Measurements from ENCODE around the gene ZNF175.
A peak's percentile ranks its signal among the peaks of the same experiment; 100 is the strongest.

Gene ZNF175

DNA sequence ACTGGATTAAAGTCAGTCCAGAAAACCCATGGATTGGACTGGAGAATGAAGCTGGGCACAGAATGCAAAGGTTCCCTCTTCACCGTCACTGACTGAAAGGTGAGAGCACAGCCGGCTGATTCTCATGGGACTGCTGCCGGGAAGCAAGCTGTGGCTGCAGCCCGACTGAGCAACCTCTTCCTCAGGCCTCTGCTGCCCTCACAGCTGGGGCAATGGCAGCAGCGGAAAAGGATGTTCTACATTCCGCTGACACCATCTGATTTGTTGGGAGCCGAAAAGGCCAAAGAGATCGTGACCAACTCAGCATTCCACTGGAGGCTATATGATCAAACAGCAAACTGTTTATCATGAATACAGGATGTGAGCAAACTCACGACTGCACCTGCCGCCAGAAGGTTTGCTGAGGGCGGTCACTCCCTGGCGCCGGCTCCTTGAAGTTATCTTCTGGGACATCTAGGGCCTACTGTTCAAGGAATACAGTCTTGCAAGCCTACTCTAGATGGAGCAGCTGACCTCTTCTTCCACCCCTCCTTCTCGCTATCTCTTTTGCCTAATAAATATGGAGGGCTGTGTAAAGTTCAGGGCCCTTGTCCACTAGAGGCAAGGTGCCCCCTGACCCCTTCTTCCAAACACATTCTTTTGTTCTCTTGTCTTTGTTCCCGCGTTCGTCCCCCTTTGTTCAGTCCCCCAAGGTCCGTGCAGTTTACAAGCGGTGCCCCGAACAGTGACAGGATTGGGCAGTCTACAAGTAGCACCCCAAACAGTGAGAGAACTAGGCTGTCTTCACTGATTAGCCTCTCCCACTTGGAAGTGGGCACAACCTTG is 20.0 kb upstream of the ZNF175 start:
- DNase-seq (ENCODE audit: low spot score): no peak

DNA sequence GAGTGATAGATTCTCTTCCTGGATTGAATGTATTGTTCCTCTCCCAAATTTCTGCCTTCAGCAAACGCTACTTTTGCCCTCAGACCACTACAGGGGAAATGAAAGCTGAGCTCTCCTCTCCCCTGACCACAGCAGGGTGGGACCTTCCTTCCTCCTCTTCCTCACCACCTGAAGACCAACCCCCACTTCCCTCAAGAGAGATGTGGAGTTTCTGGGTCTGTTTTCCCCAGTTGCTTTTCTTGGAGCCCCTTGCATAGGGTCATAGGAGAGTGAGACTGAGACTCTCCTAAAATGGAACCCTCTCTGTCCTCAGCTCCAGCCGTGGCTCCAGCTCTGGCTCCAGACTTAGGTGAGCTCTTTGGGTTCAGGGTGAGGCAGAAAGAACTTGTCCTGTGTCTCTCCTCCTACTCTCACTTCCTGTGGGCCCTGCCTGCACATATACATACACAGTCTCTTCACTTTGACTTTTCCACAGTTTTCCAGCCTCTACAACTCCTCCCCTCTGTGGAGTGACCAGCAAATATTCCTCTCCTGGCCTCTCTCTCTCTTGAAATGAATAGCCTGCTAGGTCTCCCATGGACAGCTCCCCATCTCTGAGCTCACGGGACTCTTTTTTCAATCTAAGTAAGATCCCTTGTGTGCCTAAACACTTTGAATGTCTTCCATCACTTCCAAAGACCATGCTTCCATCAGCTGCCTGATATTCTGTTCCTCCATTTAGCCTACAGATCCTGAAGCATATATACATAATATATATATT is 19.2 kb upstream of the ZNF175 start:
- no peak for DNase-seq (ENCODE audit: low spot score)

DNA sequence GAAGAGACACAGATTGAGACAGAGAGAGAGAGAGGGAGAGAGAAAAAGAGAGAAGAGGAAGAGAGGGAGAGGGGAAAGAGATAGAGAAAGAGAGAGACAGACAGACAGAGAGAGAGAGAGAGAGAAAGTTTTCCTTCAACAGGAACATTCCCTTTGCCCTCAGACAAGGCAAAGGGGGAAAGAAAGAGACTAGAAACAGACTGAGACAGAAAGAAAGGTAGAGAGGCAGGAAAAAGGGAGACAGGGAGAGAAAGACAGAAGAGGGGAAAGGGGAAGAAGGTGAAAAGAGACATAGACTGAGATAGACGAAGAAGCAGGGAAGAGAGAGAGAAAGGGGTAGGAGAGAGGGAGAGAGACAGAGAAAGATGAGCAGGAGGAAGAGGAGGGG is 18.5 kb upstream of the ZNF175 start:
- no peak for DNase-seq (ENCODE audit: low spot score)

DNA sequence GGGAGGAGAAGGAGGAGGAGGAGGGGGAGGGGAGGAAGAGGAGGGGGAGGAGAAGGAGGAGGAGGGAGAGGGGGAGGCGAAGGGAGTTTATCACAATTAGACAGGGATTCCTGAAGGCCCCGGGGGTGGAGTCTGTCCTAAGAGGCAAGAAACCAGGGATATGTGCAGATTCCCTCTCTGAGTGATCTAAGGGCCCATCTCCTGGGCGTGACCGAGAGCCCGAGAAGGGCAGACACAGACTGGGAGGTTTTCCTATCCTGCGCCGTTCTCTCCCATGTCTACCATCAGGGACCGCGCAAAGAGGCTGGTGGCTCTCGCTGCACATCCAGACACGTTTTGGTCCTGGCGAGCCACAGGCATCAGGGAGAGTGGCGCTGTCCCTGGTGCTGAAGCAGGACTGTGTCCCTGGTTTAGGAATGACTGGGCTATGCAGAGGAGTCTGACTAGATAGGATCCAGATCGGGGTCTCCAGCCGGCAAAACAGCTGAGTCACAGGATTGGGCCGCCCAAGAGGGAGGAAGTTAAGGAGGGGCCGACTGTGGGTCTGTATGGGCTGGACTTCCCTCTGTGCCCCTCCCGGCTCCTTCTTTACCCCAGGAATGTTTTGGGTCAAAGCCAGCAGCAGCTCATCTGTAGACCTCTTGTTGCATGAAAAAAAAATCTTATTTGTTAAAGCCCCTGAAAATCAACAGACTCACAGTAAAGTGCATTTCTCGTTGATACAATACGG is 17.9 kb upstream of the ZNF175 start:
- peak; percentile 43 for DNase-seq (ENCODE audit: low spot score)

DNA sequence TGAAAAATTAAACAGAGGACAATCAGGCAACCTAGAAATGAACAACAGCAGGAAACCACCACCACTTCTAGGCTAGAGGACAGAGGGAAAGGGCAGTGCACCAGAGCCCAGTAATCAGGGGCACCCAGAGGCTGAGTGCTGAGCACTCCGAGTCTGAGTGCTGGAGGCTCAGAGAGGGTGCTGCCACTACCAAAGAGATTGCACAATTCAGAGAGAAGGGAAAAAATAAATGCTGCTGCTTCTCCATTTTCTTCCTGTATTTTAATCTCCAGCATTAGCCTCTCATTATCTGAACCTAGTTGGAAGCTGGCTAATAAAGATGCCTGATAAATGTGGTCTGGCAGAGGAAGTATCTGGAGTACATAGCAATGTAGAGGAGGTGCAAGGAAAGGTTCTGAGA is 11.8 kb upstream of the ZNF175 start:
- no peak for DNase-seq (ENCODE audit: low spot score)

DNA sequence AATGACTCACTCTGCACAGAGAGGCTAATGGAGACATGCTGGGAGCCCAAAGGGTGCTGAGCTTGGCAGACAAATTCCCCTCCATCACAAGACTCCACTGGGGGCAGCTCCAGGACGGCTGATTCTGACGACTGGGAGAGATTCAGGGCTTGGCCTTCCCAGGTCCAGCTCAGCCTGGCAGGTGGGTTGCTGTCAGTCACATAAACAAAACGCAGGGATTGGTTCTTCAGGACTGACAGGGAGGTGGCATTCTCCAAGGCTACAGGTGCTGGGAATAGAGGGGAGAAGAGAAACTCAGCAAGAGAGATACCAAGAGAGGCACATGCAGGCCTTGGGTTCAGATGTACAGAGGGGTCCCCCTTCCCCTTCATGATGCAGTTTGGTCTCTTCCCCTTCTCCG is 10.7 kb upstream of the ZNF175 start:
- no peak for DNase-seq (ENCODE audit: low spot score)

DNA sequence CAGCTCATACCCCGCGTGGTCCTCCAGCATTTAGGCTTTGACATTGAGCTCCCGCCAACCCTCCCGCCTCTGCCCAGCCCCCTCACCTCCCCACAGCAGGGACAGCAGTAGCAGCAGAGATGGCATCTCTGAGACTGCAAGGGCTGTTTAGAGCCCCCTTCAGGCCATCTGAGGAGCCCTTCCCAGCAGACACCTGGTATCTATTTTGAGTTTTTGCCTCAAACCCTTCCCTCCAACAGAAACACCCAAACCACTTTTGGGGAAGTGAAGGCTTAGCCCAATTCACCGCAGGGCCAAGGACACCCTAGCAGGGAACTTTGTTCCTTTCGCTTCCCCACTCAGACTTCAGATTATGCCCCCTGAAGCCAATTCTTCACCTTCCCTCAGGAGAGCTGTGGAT is 6.3 kb upstream of the ZNF175 start:
- no peak for DNase-seq (ENCODE audit: low spot score)

DNA sequence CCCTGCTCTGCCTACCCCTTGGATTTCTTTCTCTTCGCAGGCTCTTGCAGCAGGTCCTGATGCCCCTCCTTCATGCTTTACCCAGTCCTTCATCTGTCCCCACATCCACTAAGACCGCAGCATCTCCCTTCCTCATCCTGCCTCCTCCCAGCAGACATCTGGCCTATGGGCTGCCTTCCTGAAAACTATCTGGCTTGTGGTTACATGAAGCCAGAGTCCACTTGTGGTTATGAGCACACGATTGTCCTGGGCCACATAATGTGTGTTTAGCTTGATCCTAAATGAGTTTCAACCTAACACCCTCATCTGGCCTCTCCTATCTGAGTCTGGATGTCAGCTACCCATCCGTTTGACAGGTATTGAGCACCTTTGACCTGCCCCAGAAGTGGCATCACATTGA is 5.5 kb upstream of the ZNF175 start:
- no peak for DNase-seq (ENCODE audit: low spot score)

DNA sequence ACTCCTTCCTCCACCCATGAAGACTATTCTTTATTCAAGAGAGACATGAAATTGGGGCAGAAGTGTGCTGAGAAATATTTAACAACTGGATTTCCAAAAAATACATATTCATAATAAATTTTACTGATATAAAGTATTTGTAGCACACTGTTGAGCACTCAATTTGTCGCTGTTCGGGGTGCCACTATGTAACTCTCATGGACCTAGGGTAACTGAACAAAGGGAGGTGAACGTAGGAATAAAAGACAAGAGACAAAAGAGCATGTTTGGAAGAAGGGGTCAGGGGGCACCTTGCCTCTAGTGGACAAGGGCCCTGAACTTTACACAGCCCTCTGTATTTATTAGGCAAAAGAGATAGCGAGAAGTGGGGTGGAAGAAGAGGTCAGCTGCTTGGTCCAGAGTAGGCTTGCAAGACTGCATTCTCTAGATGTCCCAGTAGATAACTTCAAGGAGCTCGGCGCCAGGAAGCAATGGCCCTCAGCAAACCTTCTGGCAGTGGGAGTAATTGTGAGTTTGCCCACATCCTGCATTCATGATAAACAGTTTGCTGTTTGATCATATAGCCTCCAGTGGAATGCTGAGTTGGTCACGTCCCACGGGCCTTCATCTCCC is 4.5 kb upstream of the ZNF175 start:
- no peak for DNase-seq (ENCODE audit: low spot score)

DNA sequence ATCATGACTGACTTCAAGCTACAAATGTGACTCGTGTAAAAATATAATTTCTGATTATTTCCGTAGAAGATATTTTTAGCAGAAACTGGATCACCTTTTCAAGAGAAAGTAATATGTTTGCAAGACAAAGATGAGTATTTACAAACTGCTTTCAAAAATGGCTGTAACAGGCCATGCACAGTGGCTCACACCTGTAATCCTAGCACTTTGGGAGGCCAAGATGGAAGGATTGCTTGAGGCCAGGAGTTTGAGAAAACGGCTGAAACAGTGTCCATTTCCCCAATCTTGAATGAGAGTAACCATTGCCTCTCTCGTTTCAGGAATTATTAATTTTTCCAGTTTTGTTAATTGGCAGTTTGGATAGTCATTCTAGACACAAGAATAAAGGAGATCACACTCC is 3.5 kb upstream of the ZNF175 start:
- DNase-seq (ENCODE audit: low spot score): no peak

DNA sequence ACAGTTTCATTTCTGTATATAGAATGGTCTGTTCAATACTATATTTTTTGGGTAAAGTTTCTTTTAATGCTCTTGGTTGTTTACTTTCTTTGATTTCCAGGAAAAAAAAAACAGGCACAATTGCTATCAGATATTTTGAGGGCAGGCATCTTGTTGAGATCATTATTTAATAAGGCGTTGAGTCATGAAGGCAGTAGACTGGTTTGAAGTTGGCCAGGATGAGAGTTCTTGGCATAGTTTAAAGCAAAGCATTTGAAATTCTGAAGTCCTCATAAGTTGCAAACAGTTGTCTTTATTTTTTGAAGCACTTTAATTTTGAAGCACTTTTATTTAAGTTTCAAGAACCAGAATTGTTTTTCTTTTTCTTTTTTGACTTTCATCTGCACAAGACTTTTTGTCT is 2.6 kb upstream of the ZNF175 start:
- DNase-seq (ENCODE audit: low spot score): no peak

DNA sequence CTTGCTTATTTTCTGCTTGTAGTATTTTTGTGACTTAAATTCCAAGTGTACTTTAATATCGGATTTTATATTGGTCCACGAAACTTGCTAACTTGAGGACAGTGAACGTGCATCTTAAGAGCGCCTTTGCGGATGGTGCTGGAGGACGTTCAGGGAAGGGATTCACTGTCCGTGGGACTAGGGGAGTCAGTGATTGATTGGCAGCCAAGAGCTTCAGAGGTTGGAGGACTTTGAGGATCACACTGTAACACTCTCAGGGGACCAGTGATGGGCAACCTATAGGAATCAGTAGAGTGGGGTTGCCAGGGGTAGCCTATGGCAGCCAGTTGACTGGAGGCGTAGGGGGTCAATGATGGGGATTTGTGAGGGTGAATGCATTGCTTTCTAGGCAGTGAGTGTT is 516 bp downstream of the ZNF175 start:
- no peak for DNase-seq (ENCODE audit: low spot score)

DNA sequence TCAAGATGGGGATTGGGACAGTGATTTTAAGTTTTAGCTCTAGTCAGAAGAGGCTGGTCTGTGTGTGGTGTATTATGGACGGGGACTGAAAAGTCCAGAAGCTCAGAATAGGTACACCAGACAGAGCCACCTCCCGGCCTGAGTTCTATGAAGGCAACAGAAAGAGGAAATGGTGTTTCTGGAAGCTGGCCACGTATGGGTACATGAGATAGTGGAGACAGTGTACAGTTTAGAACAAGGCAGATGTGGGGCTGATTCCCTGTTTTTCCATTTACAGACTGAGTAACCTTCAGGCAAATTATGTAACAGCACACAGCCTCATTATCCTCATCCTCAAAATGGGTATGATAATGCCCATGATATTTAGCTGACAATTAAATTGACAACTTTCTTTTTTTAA is 1.3 kb downstream of the ZNF175 start:
- no peak for DNase-seq (ENCODE audit: low spot score)

DNA sequence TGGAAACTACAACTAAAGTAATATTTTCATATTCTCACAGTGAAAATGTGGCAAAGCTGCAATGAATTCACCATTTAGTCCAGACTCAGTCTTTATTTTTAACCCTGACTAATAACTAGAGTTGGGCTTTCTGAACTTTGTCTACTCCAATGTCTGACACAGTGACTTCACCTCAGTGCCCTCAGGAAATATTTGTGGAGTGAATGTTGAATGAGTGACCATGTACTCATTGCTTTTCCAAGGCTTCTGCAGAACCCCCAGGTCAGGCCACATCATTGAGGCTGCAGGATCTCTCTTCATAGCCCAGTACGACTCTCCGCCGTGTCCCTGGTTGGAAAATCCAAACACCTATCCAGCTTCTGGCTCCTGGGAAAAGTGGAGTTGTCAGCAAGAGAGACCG is 1.8 kb downstream of the ZNF175 start:
- no peak for DNase-seq (ENCODE audit: low spot score)

DNA sequence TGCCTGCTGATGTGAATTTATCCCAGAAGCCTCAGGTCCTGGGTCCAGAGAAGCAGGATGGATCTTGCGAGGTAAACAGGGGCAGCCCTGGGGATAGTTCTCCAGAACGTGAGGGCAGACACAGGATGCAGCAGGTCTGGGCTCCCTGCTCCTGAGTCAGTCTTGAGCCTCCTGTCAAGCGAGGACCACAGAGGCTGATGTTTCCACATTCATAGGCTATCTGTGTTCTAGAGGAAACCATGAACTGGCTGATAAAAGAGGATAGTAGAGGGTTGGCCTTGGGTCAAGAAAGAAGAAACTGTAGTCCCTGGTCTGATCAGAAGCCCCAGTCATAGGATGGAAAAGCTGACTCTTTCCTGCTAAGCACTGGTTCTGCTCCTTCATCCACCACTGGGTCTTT is 2.2 kb downstream of the ZNF175 start:
- DNase-seq (ENCODE audit: low spot score): no peak

DNA sequence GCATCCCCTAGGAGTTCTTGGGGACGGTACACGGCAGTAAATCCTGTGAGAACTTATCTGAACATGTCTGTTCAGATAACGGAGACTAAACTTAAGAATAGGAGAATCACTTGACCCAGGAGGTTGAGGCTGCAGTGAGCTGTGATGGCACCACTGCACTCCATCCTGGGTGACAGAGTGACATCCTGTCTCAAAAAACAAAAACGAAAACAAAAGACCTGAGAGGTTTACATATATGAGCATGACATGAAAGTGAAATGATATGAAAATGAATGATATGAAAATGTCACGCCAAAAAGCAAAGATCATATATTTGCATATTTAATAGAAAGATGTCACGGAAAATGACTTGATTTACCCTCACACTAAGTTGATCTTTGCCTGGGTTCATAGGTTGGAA is 5.8 kb downstream of the ZNF175 start:
- DNase-seq (ENCODE audit: low spot score): no peak

DNA sequence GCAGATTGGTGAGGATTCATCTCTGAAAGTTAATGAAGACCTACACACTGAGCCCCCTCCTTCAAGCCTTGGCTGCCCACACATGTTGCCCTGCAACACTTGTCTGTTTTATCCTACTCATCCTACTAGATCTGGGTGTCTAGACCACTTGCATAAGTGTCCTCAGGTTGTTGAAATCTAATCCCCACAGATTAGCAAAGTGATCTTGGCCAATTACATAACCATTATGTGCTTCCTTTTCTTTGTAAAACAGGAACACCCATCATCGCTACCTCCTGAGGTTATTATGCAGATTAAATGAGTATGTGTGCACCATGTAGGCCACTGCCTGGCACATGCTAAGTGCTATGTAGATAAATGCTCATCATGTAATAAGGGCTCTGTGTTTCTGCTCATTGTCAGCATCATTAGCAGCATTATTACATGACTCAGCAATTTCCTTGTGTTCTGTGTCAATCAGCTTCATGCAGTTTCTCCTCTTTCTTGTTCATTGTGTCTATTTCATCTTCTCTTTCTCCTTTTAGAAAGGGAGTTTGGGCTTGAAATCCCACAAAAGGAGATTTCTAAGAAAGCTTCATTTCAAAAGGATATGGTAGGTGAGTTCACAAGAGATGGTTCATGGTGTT is 15.1 kb downstream of the ZNF175 start:
- DNase-seq (ENCODE audit: low spot score): no peak

DNA sequence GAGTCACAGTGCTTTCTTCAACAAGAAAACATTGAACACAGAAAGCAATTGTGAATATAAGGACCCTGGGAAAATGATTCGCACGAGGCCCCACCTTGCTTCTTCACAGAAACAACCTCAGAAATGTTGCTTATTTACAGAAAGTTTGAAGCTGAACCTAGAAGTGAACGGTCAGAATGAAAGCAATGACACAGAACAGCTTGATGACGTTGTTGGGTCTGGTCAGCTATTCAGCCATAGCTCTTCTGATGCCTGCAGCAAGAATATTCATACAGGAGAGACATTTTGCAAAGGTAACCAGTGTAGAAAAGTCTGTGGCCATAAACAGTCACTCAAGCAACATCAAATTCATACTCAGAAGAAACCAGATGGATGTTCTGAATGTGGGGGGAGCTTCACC is 15.7 kb downstream of the ZNF175 start:
- no peak for DNase-seq (ENCODE audit: low spot score)

DNA sequence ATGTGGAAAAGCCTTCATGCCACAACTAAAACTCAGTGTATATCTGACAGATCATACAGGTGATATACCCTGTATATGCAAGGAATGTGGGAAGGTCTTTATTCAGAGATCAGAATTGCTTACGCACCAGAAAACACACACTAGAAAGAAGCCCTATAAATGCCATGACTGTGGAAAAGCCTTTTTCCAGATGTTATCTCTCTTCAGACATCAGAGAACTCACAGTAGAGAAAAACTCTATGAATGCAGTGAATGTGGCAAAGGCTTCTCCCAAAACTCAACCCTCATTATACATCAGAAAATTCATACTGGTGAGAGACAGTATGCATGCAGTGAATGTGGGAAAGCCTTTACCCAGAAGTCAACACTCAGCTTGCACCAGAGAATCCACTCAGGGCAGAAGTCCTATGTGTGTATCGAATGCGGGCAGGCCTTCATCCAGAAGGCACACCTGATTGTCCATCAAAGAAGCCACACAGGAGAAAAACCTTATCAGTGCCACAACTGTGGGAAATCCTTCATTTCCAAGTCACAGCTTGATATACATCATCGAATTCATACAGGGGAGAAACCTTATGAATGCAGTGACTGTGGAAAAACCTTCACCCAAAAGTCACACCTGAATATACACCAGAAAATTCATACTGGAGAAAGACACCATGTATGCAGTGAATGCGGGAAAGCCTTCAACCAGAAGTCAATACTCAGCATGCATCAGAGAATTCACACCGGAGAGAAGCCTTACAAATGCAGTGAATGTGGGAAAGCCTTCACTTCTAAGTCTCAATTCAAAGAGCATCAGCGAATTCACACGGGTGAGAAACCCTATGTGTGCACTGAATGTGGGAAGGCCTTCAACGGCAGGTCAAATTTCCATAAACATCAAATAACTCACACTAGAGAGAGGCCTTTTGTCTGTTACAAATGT is 16.4 kb downstream of the ZNF175 start:
- no peak for DNase-seq (ENCODE audit: low spot score)

DNA sequence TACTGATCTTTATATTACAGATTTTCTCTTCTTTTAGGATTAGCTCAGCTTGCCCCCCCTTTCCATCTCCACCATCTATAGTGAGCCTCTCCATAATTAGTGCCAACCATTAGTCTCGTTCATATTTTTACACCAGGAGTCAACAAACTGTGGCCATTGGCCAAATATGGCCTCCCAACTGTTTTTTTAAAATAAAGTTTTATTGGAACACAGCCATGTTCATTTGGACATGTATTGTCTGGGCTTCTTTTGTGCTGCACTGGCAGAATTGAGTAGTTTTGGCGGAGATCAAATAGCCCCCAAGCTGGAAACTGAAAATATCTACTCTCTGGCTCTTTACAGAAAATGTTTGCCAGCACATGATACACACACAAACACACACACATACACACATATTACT is 18.4 kb downstream of the ZNF175 start:
- no peak for DNase-seq (ENCODE audit: low spot score)

DNA sequence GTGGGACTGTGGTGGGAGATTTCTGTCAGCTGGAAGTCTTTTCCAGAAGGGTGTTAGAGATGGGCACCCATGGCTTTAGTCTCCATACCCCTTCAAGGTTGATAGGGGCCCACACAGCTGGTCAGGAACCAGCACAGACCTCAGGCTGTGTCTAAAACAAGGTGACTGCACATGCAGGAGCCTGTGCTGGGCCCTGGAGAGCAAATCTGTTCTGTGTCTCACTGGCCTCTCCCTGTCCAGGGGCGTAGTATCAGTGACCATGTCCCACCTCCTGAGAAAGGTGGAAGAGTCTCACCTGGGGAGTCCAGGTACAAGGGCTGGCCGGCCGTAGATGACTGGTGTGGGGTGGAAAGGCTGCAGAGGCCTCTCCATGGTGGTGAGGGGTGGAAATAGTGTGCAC is 19.4 kb downstream of the ZNF175 start:
- DNase-seq (ENCODE audit: low spot score): no peak
